A375 (cell line): ENCODE results near the gene KRTAP3-3. TPM values are rescaled to one million over a fixed set of nuclear protein-coding genes. Genes with fewer than 3 reads are reported as not detected.

ENCODE experiments used
- small RNA-seq: library from RNA; depleted of rRNA; stranded (forward); fragments of <200 nt; gene quantifications from one replicate; pipeline ENCODE3, GENCODE V24; 2014
- total RNA-seq: library from RNA; depleted of rRNA; stranded (reverse); fragments of >200 nt; shearing (Covaris generic); gene quantifications from 2 replicates; pipeline ENCODE4 v1.2.3, GENCODE V29; 2014; rRNA removed

Gene KRTAP3-3
- not detected in 2 replicates for total RNA-seq

DNA sequence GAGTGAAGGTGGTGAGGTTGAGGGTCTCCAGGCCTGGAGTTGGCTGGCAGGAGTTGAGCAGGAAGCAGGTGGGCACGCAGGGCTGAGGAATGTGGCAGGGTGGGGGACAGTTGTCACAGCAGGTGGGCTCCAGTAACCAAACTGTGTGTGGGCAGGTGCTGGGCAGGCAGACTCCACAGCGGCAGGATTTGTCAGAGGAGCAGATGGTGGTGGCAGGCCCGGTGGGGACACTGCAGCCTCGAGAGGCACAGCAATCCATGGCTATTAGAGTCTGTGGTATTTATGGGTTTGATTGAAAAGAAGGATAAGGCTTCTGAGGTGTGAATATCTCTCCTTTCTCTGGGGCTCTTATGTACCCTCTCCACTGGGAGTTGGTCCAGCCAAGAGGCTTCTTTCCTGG lies at the start of gene KRTAP3-3:
Gene KRTAP3-3, minus strand, starts transcription at position 326 of the 400 bp plus-strand sequence. Its CDS starts 67 bp downstream, at position 259.

DNA sequence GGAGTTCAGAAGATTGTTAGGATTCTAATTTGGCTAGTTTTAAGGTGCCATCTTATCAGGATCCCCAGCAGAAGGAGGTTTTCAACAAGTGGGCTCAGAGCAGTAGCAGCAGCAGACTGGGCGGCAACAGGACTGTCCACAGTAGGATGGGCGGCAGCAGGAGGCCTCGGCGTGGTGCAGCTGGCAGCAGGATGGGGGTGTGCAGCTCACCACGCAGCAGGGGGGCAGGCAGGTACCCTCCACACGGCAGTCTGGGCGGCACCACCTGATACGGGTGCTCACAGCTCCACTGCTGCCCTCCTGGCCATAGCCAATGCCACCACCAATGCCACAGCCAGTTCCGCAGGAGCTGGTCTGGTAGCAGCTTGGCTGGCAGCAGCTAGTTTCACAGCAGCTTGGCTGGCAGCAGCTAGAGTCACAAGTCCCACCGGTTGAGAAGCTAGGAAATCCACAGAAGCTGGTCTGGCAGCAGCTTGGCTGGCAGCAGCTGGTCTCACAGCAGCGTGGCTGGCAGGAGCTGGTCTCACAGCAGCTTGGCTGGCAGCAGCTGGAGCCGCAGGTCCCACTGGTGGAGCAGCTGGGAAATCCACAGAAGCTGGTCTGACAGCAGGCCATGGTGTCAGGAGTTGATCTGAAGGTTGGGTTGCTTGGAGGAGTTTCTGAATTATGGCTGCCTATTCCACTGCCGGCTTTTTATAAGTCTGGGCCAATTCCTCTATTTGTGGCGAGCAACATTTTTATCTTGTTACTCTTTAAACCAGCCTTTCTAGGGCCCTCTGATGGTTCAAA lies 47.0 kb upstream of the KRTAP3-3 start, which contains the start of gene KRTAP1-1:
Gene KRTAP1-1, minus strand, starts transcription at position 668 of the 789 bp plus-strand sequence. Its CDS starts 53 bp downstream, at position 615.

DNA sequence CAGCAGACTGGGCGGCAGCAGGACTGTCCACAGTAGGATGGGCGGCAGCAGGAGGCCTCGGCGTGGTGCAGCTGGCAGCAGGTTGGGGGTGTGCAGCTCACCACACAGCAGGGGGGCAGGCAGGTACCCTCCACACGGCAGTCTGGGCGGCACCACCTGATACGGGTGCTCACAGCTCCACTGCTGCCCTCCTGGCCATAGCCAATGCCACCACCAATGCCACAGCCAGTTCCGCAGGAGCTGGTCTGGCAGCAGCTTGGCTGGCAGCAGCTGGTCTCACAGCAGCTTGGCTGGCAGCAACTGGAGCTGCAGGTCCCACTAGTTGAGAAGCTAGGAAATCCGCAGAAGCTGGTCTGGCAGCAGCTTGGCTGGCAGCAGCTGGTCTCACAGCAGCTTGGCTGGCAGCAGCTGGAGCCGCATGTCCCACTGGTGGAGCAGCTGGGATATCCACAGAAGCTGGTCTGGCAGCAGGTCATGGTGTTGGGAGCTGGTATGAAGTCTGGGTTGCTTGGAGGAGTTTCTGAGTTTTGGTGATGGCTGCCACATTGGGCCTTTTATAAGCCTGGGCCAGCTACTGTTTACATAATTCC lies 40.5 kb upstream of the KRTAP3-3 start, which contains the start of gene KRTAP1-3:
Gene KRTAP1-3, minus strand, starts transcription at position 529 of the 590 bp plus-strand sequence. Its CDS starts 53 bp downstream, at position 476.

GRCh38 chr17:41029633-41030245 lies 35.8 kb upstream of the KRTAP3-3 start, which contains the start of gene KRTAP1-4:
Gene KRTAP1-4, minus strand, starts transcription at chr17:41030195. Its CDS starts 117 bp downstream, at chr17:41030078.

DNA sequence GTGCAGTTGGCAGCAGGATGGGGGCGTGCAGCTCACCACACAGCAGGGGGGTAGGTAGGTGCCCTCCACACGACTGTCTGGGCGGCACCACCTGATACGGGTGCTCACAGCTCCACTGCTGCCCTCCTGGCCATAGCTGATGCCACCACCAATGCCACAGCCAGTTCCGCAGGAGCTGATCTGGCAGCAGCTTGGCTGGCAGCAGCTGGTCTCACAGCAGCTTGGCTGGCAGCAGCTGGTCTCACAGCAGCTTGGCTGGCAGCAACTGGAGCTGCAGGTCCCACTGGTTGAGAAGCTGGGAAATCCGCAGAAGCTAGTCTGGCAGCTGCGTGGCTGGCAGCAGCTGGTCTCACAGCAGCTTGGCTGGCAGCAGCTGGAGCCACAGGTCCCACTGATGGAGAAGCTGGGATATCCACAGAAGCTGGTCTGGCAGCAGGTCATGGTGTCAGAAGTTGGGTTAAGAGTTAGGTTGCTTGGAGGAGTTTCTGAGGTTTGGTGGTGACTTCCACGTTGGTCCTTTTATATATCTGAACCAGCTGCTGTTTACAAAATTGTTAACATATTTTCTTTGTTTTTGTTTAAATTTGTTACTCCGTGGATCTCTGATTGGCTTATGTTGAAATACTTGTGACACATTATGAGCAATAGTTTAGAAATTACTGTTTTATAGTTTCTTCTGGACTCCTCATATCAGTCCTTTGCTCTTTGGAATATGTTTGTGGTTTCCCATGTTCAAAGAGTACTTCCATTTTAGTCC lies 32.9 kb upstream of the KRTAP3-3 start, which contains the start of gene KRTAP1-5:
Gene KRTAP1-5, minus strand, starts transcription at position 494 of the 757 bp plus-strand sequence. Its CDS starts 53 bp downstream, at position 441.

DNA sequence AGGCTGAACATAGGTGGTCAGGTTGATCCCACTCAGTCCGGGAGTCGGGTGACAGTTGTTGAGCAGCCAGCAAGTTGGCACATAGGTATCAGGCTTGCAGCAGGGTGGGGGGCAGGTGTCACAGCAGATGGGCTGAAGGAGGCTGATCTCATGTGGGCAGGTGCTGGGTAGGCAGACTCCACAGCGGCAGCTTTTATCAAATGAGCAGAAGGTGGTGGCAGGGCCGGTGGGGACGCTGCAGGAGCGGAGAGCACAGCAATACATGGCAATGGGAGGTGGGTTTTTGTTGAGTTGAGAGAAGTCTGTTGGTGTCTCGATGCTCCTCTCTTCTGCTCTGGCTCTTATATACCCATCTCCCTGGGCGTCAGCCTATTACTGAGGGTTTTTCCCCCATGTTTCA lies 14.8 kb upstream of the KRTAP3-3 start, which contains the start of gene KRTAP3-1:
Gene KRTAP3-1, minus strand, starts transcription at position 318 of the 400 bp plus-strand sequence. Its CDS starts 54 bp downstream, at position 264.

GRCh38 chr17:40999563-40999962 lies 5.6 kb upstream of the KRTAP3-3 start, which contains the start of gene KRTAP3-2:
Gene KRTAP3-2, minus strand, starts transcription at chr17:40999906. Its CDS starts 53 bp downstream, at chr17:40999853.

DNA sequence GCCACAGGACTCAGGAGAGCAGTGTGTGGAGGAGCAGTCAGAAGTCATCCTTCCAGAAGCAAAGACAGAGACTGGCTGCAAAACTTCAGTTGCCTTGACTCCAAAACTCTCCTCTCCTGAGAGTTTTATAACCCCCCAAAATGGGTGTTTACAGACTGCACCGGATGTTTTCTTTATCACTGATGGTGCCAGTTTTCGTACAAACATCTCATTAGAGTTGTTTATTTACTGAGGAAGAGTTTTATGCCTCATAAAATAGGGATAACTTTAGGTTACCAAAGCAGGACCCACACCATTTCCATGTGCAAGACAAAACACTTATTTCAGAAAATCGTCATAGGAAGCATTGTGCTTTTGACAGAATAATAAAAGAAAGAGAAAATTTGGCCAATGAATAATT lies 9.7 kb downstream of the KRTAP3-3 start, which contains the start of gene KRT40:
Gene KRT40, minus strand, starts transcription at position 101 of the 400 bp plus-strand sequence. Its CDS starts 53 bp downstream, at position 48.

DNA sequence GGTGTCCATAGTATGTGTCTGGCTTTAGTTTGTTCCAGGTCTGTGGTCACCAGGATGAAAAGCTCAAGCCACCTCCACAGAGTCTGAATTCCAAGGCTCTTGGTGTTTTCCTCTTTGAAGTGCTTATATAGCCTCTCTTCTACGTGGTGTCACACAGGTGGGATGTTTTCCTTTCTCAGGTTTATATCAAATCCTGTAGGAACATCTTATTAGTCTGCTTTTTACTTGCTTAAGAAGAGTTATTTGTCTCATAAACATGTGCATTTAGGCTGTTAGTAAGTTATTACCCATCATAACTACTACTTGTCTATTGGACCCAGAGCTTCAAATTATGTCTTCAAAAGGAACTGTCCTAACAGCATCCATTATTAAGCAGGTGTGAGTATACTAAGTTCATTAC lies 27.1 kb downstream of the KRTAP3-3 start, which contains the start of gene KRT39:
Gene KRT39, minus strand, starts transcription at position 101 of the 400 bp plus-strand sequence. Its CDS starts 92 bp downstream, at position 9.

Small RNA genes lying within 50 kb of the gene (small RNA-seq; reads per million reads assigned to genes)
- gene KRTAP3-4P = not detected

Other genes with a start within 250 kb of the KRTAP3-3 start
- not detected in 2 replicates for gene KRT25, start 238.8 kb downstream of the KRTAP3-3 start, total RNA-seq
- gene KRT26, start 222.0 kb downstream of the KRTAP3-3 start, total RNA-seq = not detected in 2 replicates
- not detected in 2 replicates for gene KRT27, start 211.6 kb downstream of the KRTAP3-3 start, total RNA-seq
- gene KRT28, start 194.2 kb downstream of the KRTAP3-3 start, total RNA-seq = not detected in 2 replicates
- gene KRT10, start 171.6 kb downstream of the KRTAP3-3 start, total RNA-seq = 30.4 and 38.5 TPM in 2 replicates
- gene KRT12, start 126.9 kb downstream of the KRTAP3-3 start, total RNA-seq = 1.6 and 3.4 TPM in 2 replicates
- gene KRT20, start 108.9 kb downstream of the KRTAP3-3 start, total RNA-seq = 0.08 TPM in 1 of 2 replicates, not detected in the other
- 0.08 TPM in 1 of 2 replicates, not detected in the other for gene KRT23, start 56.5 kb downstream of the KRTAP3-3 start, total RNA-seq
- not detected in 2 replicates for gene KRT39, start 27.2 kb downstream of the KRTAP3-3 start, total RNA-seq
- gene KRT40, start 9.8 kb downstream of the KRTAP3-3 start, total RNA-seq = not detected in 2 replicates
- gene KRTAP3-2, start 5.7 kb upstream of the KRTAP3-3 start, total RNA-seq = not detected in 2 replicates
- not detected in 2 replicates for gene KRTAP3-1, start 15.0 kb upstream of the KRTAP3-3 start, total RNA-seq
- gene KRTAP1-5, start 33.0 kb upstream of the KRTAP3-3 start, total RNA-seq = not detected in 2 replicates
- not detected in 2 replicates for gene KRTAP1-4, start 36.0 kb upstream of the KRTAP3-3 start, total RNA-seq
- not detected in 2 replicates for gene KRTAP1-3, start 40.7 kb upstream of the KRTAP3-3 start, total RNA-seq
- not detected in 2 replicates for gene KRTAP1-1, start 47.3 kb upstream of the KRTAP3-3 start, total RNA-seq
- not detected in 2 replicates for gene KRTAP2-1, start 53.2 kb upstream of the KRTAP3-3 start, total RNA-seq
- gene KRTAP2-2, start 61.1 kb upstream of the KRTAP3-3 start, total RNA-seq = not detected in 2 replicates
- 0.29 TPM in 1 of 2 replicates, not detected in the other for gene KRTAP2-3, start 66.0 kb upstream of the KRTAP3-3 start, total RNA-seq
- not detected in 2 replicates for gene KRTAP2-4, start 71.7 kb upstream of the KRTAP3-3 start, total RNA-seq
- gene KRTAP4-7, start 90.0 kb upstream of the KRTAP3-3 start, total RNA-seq = not detected in 2 replicates
- not detected in 2 replicates for gene KRTAP4-8, start 104.0 kb upstream of the KRTAP3-3 start, total RNA-seq
- not detected in 2 replicates for gene KRTAP4-16, start 108.0 kb upstream of the KRTAP3-3 start, total RNA-seq
- gene KRTAP4-9, start 111.2 kb upstream of the KRTAP3-3 start, total RNA-seq = not detected in 2 replicates
- not detected in 2 replicates for gene KRTAP4-11, start 124.2 kb upstream of the KRTAP3-3 start, total RNA-seq
- gene KRTAP4-12, start 130.0 kb upstream of the KRTAP3-3 start, total RNA-seq = not detected in 2 replicates
- not detected in 2 replicates for gene KRTAP4-6, start 146.4 kb upstream of the KRTAP3-3 start, total RNA-seq
- not detected in 2 replicates for gene KRTAP4-5, start 155.7 kb upstream of the KRTAP3-3 start, total RNA-seq
- not detected in 2 replicates for gene KRTAP4-4, start 166.6 kb upstream of the KRTAP3-3 start, total RNA-seq
- not detected in 2 replicates for gene KRTAP4-3, start 174.1 kb upstream of the KRTAP3-3 start, total RNA-seq
- not detected in 2 replicates for gene KRTAP4-2, start 184.1 kb upstream of the KRTAP3-3 start, total RNA-seq
- gene KRTAP4-1, start 190.7 kb upstream of the KRTAP3-3 start, total RNA-seq = not detected in 2 replicates
- gene KRTAP9-1, start 195.7 kb upstream of the KRTAP3-3 start, total RNA-seq = not detected in 2 replicates
- gene KRTAP9-2, start 232.5 kb upstream of the KRTAP3-3 start, total RNA-seq = not detected in 2 replicates
- not detected in 2 replicates for gene KRTAP9-3, start 238.3 kb upstream of the KRTAP3-3 start, total RNA-seq
- not detected in 2 replicates for gene KRTAP9-8, start 243.8 kb upstream of the KRTAP3-3 start, total RNA-seq